ENCODE data around the gene LIN7A. TPM values are rescaled to one million over a fixed set of nuclear protein-coding genes. Genes with fewer than 3 reads are reported as not detected.

The LIN7A gene
- total and polyA plus RNA-seq, 2 of the 8 experiments (the other 6 are each of a cell fraction or from before 2014, with no cell fraction given): 5.8 to 22.0 TPM

- CTCF ChIA-PET (ENCODE audit: partially characterized antibody): no interaction called here
- H3K4me3 ChIP-seq (ENCODE audit: extremely low read depth in 1 of 4, insufficient read depth in 2 of 4, low read depth in 3 of 4, low read length in 4 of 4): no peak overlapping the region
- no peaks in the 10 kb centered on the region for H3K23me2 ChIP-seq (ENCODE audit: low read depth, low read length)
- no peak overlapping the region for H3K27ac ChIP-seq (ENCODE audit: low read depth, low read length)
- H3K14ac ChIP-seq (ENCODE audit: insufficient read length): no peak overlapping the region
- 88% methylated on average over 1 of the region's 1 CpG; no CpG with 5 or more reads in 1 of the 2 experiments for WGBS, 2 experiments (ENCODE audit: extremely low coverage in 1 of 2, insufficient coverage in 1 of 2, insufficient read length in 1 of 2, insufficient replicate concordance in 2 of 2, low coverage in 1 of 2, low lambda C conversion rate in 2 of 2, missing lambda C conversion rate in 1 of 2)
- H3K4me1 ChIP-seq (replicated peaks in 1 of 4; ENCODE audit: control insufficient read depth in 3 of 4, insufficient read depth in 4 of 4, low read length in 3 of 4): no peaks in the 10 kb centered on the region
- H2BK15ac ChIP-seq (ENCODE audit: low read length): no peak overlapping the region
- no peak overlapping the region for H4K5ac ChIP-seq (ENCODE audit: insufficient read length, low read depth, low read length)
- no peak overlapping the region for H3K23ac ChIP-seq (ENCODE audit: insufficient read length)
- H3K9me3 ChIP-seq (ENCODE audit: insufficient read depth in 2 of 2, low read depth in 1 of 2, low read length in 1 of 2): no peaks in the 10 kb centered on the region
- no peaks in the 10 kb centered on the region for H3K36me3 ChIP-seq (ENCODE audit: control insufficient read depth in 2 of 4, insufficient read depth in 4 of 4, low read length in 3 of 4)
- H3K9ac ChIP-seq (replicated peaks in 1 of 4; ENCODE audit: extremely low read depth in 1 of 4, low read depth in 3 of 4, low read length in 3 of 4): no peak overlapping the region
- H3K4ac ChIP-seq (replicated peaks; ENCODE audit: insufficient read length, low read depth, low read length): no peak overlapping the region
- no peak overlapping the region for H3K56ac ChIP-seq (replicated peaks; ENCODE audit: insufficient read length, low read depth, low read length)
- H2BK12ac ChIP-seq (ENCODE audit: low read depth, low read length): no peak overlapping the region
- no peak overlapping the region for H2AFZ ChIP-seq (ENCODE audit: low read length)
- no peak for FAIRE-seq
- no peak overlapping the region for H4K8ac ChIP-seq (ENCODE audit: extremely low read depth, insufficient read depth, low read length)
- no peaks in the 10 kb centered on the region for H3K79me2 ChIP-seq (ENCODE audit: control insufficient read depth in 1 of 2, insufficient read depth in 2 of 2, low read length in 2 of 2)
- no peaks in the 10 kb centered on the region for H4K20me1 ChIP-seq (replicated peaks in 1 of 2; ENCODE audit: control insufficient read depth in 1 of 2, insufficient read depth in 2 of 2, low read length in 2 of 2)
- no peak overlapping the region for H2BK20ac ChIP-seq (ENCODE audit: low read length)
- no peak overlapping the region for H2BK5ac ChIP-seq (ENCODE audit: low read depth, low read length)
- H3K18ac ChIP-seq (ENCODE audit: extremely low read depth, low read length): no peak overlapping the region
- no peak for DNase-seq (ENCODE audit: low read depth in 1 of 2, low spot score in 2 of 2)
- POLR2A ChIA-PET (ENCODE audit: partially characterized antibody): no interaction called here
- no peaks in the 10 kb centered on the region for H3K27me3 ChIP-seq (replicated peaks in 1 of 4; ENCODE audit: control insufficient read depth in 3 of 4, extremely low read depth in 1 of 4, insufficient read depth in 3 of 4, low read length in 3 of 4)
- no peak overlapping the region for H4K91ac ChIP-seq (replicated peaks; ENCODE audit: insufficient read length, low read length)
- no peak overlapping the region for H2AK5ac ChIP-seq (ENCODE audit: low read depth, low read length)
- no peak overlapping the region for H2BK120ac ChIP-seq (replicated peaks; ENCODE audit: low read depth, low read length)
- no peak overlapping the region for H3K4me2 ChIP-seq (ENCODE audit: insufficient read depth in 1 of 2, low read depth in 2 of 2, low read length in 2 of 2)
- no peaks in the 10 kb centered on the region for H3K79me1 ChIP-seq (ENCODE audit: low read depth, low read length)
- TF ChIP-seq CHD1 (IDR thresholded peaks at IDR 0.05; ENCODE audit: low read depth, low read length) (no peak), TBP (IDR thresholded peaks at IDR 0.05; ENCODE audit: low read depth, low read length) (no peak), KDM4A (IDR thresholded peaks at IDR 0.05; ENCODE audit: low read depth, low read length, severe bottlenecking) (no peak), CREB1 (IDR thresholded peaks at IDR 0.05) (no peak), SIN3A (conservative IDR thresholded peaks at IDR 0.05 in 1 of 2, IDR thresholded peaks at IDR 0.05 in 1 of 2; ENCODE audit: low read depth in 1 of 2, low read length in 2 of 2) (no peak), EZH2 (IDR thresholded peaks at IDR 0.05; ENCODE audit: low read depth, low read length, severe bottlenecking) (no peak), EGR1 (IDR thresholded peaks at IDR 0.05; ENCODE audit: borderline replicate concordance, low read depth, low read length) (no peak), RFX5 (IDR thresholded peaks at IDR 0.05; ENCODE audit: borderline replicate concordance, low read depth, low read length) (no peak), JUND (IDR thresholded peaks at IDR 0.05; ENCODE audit: low read length) (no peak), CBX5 (IDR thresholded peaks at IDR 0.05; ENCODE audit: low read depth, low read length) (no peak), CEBPB (IDR thresholded peaks at IDR 0.05; ENCODE audit: low read depth, low read length) (no peak), YY1 (IDR thresholded peaks at IDR 0.05; ENCODE audit: low read depth, low read length) (no peak), TEAD4 (IDR thresholded peaks at IDR 0.05; ENCODE audit: low read depth, low read length) (no peak), USF2 (IDR thresholded peaks at IDR 0.05; ENCODE audit: low read length) (no peak), NANOG (IDR thresholded peaks at IDR 0.05; ENCODE audit: insufficient read depth, low read depth, low read length, poor library complexity, severe bottlenecking) (no peak)
Observed at GRCh38 chr12:80901661-80902060, 36.1 kb downstream of the LIN7A start.
